Spleen (tissue), 7 donors: ENCODE results near the gene SLC26A8.

Experiments used
- CTCF ChIP-seq, 11 experiments: fragments of 200-600 bp in 7 of 11; fragments of 450-650 bp in 4 of 11; sonication (generic) in 4 of 11; IDR thresholded peaks in 8 of 11; conservative IDR thresholded peaks in 3 of 11; 1 replicate in 7 of 11; 2 replicates in 4 of 11; pipeline versions ENCODE4 v1.4.0 to v1.8.0; 2016 to 2021; ENCODE audit warnings: antibody characterized with exemption in 11 of 11, inconsistent platforms in 4 of 11, mild to moderate bottlenecking in 1 of 11
- POLR2A ChIP-seq, 3 donors: fragments of 450-650 bp; IDR thresholded peaks; one replicate each; pipeline ENCODE4 v1.5.1; 2017; ENCODE audit warnings: antibody characterized with exemption in 3 of 3, mild to moderate bottlenecking in 1 of 3
- POLR2AphosphoS5 ChIP-seq, 3 donors: sonication (generic); formaldehyde crosslinking; IDR thresholded peaks; one replicate each; pipeline ENCODE4 v1.5.1; 2017; ENCODE audit warnings: antibody characterized with exemption in 3 of 3
- donor health status: DM: no; HTN: no; CAD: no; lungs with moderate emphysema.
- donor health status: DM: no; HTN: no; CAD: no.
- donor health status: DM: no; HTN: no; CAD: no.

- TF ChIP-seq CTCF (IDR thresholded peaks at IDR 0.05 in 8 of 11, conservative IDR thresholded peaks at IDR 0.05 in 3 of 11) (no peak), POLR2A (IDR thresholded peaks at IDR 0.05) (no peak), POLR2AphosphoS5 (IDR thresholded peaks at IDR 0.05) (no peak)
Measured at GRCh38 chr6:35968821-35969220, 55.6 kb downstream of the SLC26A8 start.
